Activated T-helper 17 cell treated with anti-CD3 and anti-CD28 coated beads, Interleukin-2, amount 50 U/mL, for 72 hours (primary cell): ENCODE data around the gene KLHL3. TPM values are rescaled to one million over a fixed set of nuclear protein-coding genes. Genes with fewer than 3 reads are reported as not detected.

ENCODE experiments used
- ATAC-seq: fragments of 150-1000 bp; cut with Tn5 transposase; replicated peaks from 2 replicates; pipeline ENCODE4 v1.10.0; 2021; ENCODE audit warnings: mild to moderate bottlenecking, moderate library complexity
- H3K27ac Mint-ChIP-seq: one replicate; pipeline ENCODE4 v1.8.0; 2022; ENCODE audit warnings: mixed read lengths
- H3K27me3 Mint-ChIP-seq: one replicate; pipeline ENCODE4 v1.8.0; 2022; ENCODE audit warnings: mixed read lengths
- H3K36me3 Mint-ChIP-seq: one replicate; pipeline ENCODE4 v1.8.0; 2022; ENCODE audit warnings: low read depth, mild to moderate bottlenecking, mixed read lengths
- H3K4me1 Mint-ChIP-seq: one replicate; pipeline ENCODE4 v1.8.0; 2022; ENCODE audit warnings: mixed read lengths
- H3K4me3 Mint-ChIP-seq: one replicate; pipeline ENCODE4 v1.8.0; 2022; ENCODE audit warnings: mild to moderate bottlenecking, mixed read lengths
- H3K9me3 Mint-ChIP-seq: one replicate; pipeline ENCODE4 v1.8.0; 2022; ENCODE audit warnings: mixed read lengths
- total RNA-seq, 2 donors: library from RNA; stranded (reverse); gene quantifications; one replicate each; pipeline ENCODE4 v1.2.3, GENCODE V29; 2022

The KLHL3 gene
- total RNA-seq, 2 donors from 2014 or later = 5.3 to 9.5 TPM

GRCh38 chr5:137600721-137601360, 135.0 kb downstream of the KLHL3 start:
- Mint-ChIP-seq H3K27ac (no peak overlapping the region), H3K4me3 (no peak overlapping the region), H3K36me3 (no peaks in the 10 kb centered on the region), H3K9me3 (no peaks in the 10 kb centered on the region), H3K27me3 (peaks cover 38% of the 10 kb centered on the region), H3K4me1 (no peaks in the 10 kb centered on the region)
- ATAC-seq = no peak

GRCh38 chr5:137599457-137599856, 136.4 kb downstream of the KLHL3 start:
- no peaks in the 10 kb centered on the region for H3K4me1 Mint-ChIP-seq

GRCh38 chr5:137598399-137598798, 137.5 kb downstream of the KLHL3 start:
- Mint-ChIP-seq H3K4me1 (no peaks in the 10 kb centered on the region), H3K27me3 (peaks cover 30% of the 10 kb centered on the region), H3K27ac (no peak overlapping the region), H3K9me3 (no peaks in the 10 kb centered on the region), H3K4me3 (no peak overlapping the region), H3K36me3 (no peaks in the 10 kb centered on the region)
- no peak for ATAC-seq

More at GRCh38 chr5:137599457-137599856, 136.4 kb downstream of the KLHL3 start:
- Mint-ChIP-seq H3K27me3 (peaks cover 28% of the 10 kb centered on the region), H3K9me3 (no peaks in the 10 kb centered on the region), H3K27ac (no peak overlapping the region), H3K4me3 (no peak overlapping the region), H3K36me3 (no peaks in the 10 kb centered on the region)
- ATAC-seq = no peak

- no peaks in the 10 kb centered on the region for H3K9me3 Mint-ChIP-seq
- H3K4me1 Mint-ChIP-seq = no peaks in the 10 kb centered on the region
- no peak overlapping the region for H3K27ac Mint-ChIP-seq
- peaks cover 36% of the 10 kb centered on the region for H3K27me3 Mint-ChIP-seq
- H3K4me3 Mint-ChIP-seq = no peak overlapping the region
- ATAC-seq = no peak
- no peaks in the 10 kb centered on the region for H3K36me3 Mint-ChIP-seq
These were observed 138.9 kb downstream of the KLHL3 start for GRCh38 chr5:137596941-137597340.

- Mint-ChIP-seq H3K9me3 (no peaks in the 10 kb centered on the region), H3K27me3 (peaks cover 33% of the 10 kb centered on the region)
- ATAC-seq = no peak
These were observed 140.4 kb downstream of the KLHL3 start for GRCh38 chr5:137595396-137596079.

GRCh38 chr5:137594717-137595116, 141.2 kb downstream of the KLHL3 start:
- peaks cover 30% of the 10 kb centered on the region for H3K27me3 Mint-ChIP-seq
- no peaks in the 10 kb centered on the region for H3K4me1 Mint-ChIP-seq
- ATAC-seq = no peak
- no peaks in the 10 kb centered on the region for H3K36me3 Mint-ChIP-seq
- H3K27ac Mint-ChIP-seq = no peak overlapping the region
- H3K9me3 Mint-ChIP-seq = no peaks in the 10 kb centered on the region
- H3K4me3 Mint-ChIP-seq = no peak overlapping the region

More at GRCh38 chr5:137595396-137596079, 140.4 kb downstream of the KLHL3 start:
- Mint-ChIP-seq H3K4me3 (no peak overlapping the region), H3K27ac (no peak overlapping the region), H3K4me1 (no peaks in the 10 kb centered on the region), H3K36me3 (no peaks in the 10 kb centered on the region)

GRCh38 chr5:137592317-137592716, 143.6 kb downstream of the KLHL3 start:
- Mint-ChIP-seq H3K36me3 (no peaks in the 10 kb centered on the region), H3K27me3 (peaks cover 24% of the 10 kb centered on the region), H3K27ac (no peak overlapping the region), H3K9me3 (no peaks in the 10 kb centered on the region), H3K4me3 (no peak overlapping the region), H3K4me1 (peaks cover 7% of the 10 kb centered on the region)
- ATAC-seq = no peak

- H3K27me3 Mint-ChIP-seq = peaks cover 18% of the 10 kb centered on the region
- H3K36me3 Mint-ChIP-seq = no peaks in the 10 kb centered on the region
- ATAC-seq = no peak
- H3K4me3 Mint-ChIP-seq = no peak overlapping the region
- peaks cover 7% of the 10 kb centered on the region for H3K4me1 Mint-ChIP-seq
- no peaks in the 10 kb centered on the region for H3K9me3 Mint-ChIP-seq
- H3K27ac Mint-ChIP-seq = no peak overlapping the region
These were observed 146.7 kb downstream of the KLHL3 start for GRCh38 chr5:137589185-137589584.

GRCh38 chr5:137587919-137588318, 148.0 kb downstream of the KLHL3 start:
- no peak for ATAC-seq
- Mint-ChIP-seq H3K27ac (no peak overlapping the region), H3K4me3 (no peak overlapping the region)

GRCh38 chr5:137584262-137584661, 151.6 kb downstream of the KLHL3 start:
- Mint-ChIP-seq H3K4me3 (no peak overlapping the region), H3K9me3 (no peaks in the 10 kb centered on the region), H3K36me3 (no peaks in the 10 kb centered on the region), H3K27ac (no peak overlapping the region), H3K4me1 (peaks cover 6% of the 10 kb centered on the region), H3K27me3 (peaks cover 17% of the 10 kb centered on the region)
- no peak for ATAC-seq

More at GRCh38 chr5:137587919-137588318, 148.0 kb downstream of the KLHL3 start:
- Mint-ChIP-seq H3K9me3 (no peaks in the 10 kb centered on the region), H3K27me3 (peaks cover 15% of the 10 kb centered on the region), H3K4me1 (peaks cover 7% of the 10 kb centered on the region), H3K36me3 (no peaks in the 10 kb centered on the region)

GRCh38 chr5:137583129-137583528, 152.8 kb downstream of the KLHL3 start:
- ATAC-seq = no peak
- Mint-ChIP-seq H3K27me3 (peaks cover 10% of the 10 kb centered on the region), H3K4me1 (no peaks in the 10 kb centered on the region), H3K36me3 (no peaks in the 10 kb centered on the region), H3K9me3 (no peaks in the 10 kb centered on the region), H3K27ac (no peak overlapping the region), H3K4me3 (no peak overlapping the region)

- H3K27ac Mint-ChIP-seq = no peak overlapping the region
- H3K4me3 Mint-ChIP-seq = no peak overlapping the region
- no peaks in the 10 kb centered on the region for H3K36me3 Mint-ChIP-seq
- no peak for ATAC-seq
- H3K9me3 Mint-ChIP-seq = no peaks in the 10 kb centered on the region
- H3K4me1 Mint-ChIP-seq = no peaks in the 10 kb centered on the region
- peaks cover 10% of the 10 kb centered on the region for H3K27me3 Mint-ChIP-seq
These were observed 153.7 kb downstream of the KLHL3 start for GRCh38 chr5:137582218-137582617.

GRCh38 chr5:137581776-137582175, 154.1 kb downstream of the KLHL3 start:
- peaks cover 10% of the 10 kb centered on the region for H3K27me3 Mint-ChIP-seq
- H3K27ac Mint-ChIP-seq = no peak overlapping the region
- H3K4me1 Mint-ChIP-seq = no peaks in the 10 kb centered on the region
- no peak for ATAC-seq
- H3K9me3 Mint-ChIP-seq = no peaks in the 10 kb centered on the region
- no peak overlapping the region for H3K4me3 Mint-ChIP-seq
- no peaks in the 10 kb centered on the region for H3K36me3 Mint-ChIP-seq

- Mint-ChIP-seq H3K4me3 (no peak overlapping the region), H3K9me3 (no peaks in the 10 kb centered on the region)
- no peak for ATAC-seq
These were observed 155.9 kb downstream of the KLHL3 start for GRCh38 chr5:137580030-137580429.

GRCh38 chr5:137575847-137576246, 160.0 kb downstream of the KLHL3 start:
- H3K4me1 Mint-ChIP-seq = no peaks in the 10 kb centered on the region
- H3K36me3 Mint-ChIP-seq = no peaks in the 10 kb centered on the region
- ATAC-seq = no peak
- H3K4me3 Mint-ChIP-seq = no peak overlapping the region
- no peaks in the 10 kb centered on the region for H3K9me3 Mint-ChIP-seq
- H3K27me3 Mint-ChIP-seq = peaks cover 20% of the 10 kb centered on the region
- H3K27ac Mint-ChIP-seq = no peak overlapping the region

More at GRCh38 chr5:137580030-137580429, 155.9 kb downstream of the KLHL3 start:
- H3K27me3 Mint-ChIP-seq = peaks cover 10% of the 10 kb centered on the region
- no peak overlapping the region for H3K27ac Mint-ChIP-seq
- no peaks in the 10 kb centered on the region for H3K36me3 Mint-ChIP-seq
- no peaks in the 10 kb centered on the region for H3K4me1 Mint-ChIP-seq
